ENCODE measurements around the gene SMARCE1.

Gene SMARCE1

GRCh38 chr17:40612599-40613244, 34.9 kb downstream of the SMARCE1 start:
- DNase-seq (ENCODE audit: extremely low read depth in 1 of 2, low read depth in 1 of 2) = peak; percentile 38 to 78

- no peak for DNase-seq (ENCODE audit: extremely low read depth in 1 of 2, low read depth in 1 of 2)
Observed at GRCh38 chr17:40611840-40612474, 35.7 kb downstream of the SMARCE1 start.

- no peak for DNase-seq (ENCODE audit: extremely low read depth in 1 of 2, low read depth in 1 of 2)
Observed at GRCh38 chr17:40610359-40610758, 37.3 kb downstream of the SMARCE1 start.

GRCh38 chr17:40608061-40608581, 39.5 kb downstream of the SMARCE1 start:
- DNase-seq (ENCODE audit: extremely low read depth in 1 of 2, low read depth in 1 of 2) = no peak

- no peak for DNase-seq (ENCODE audit: extremely low read depth in 1 of 2, low read depth in 1 of 2)
Observed at GRCh38 chr17:40607641-40608040, 40.0 kb downstream of the SMARCE1 start.

- DNase-seq (ENCODE audit: extremely low read depth in 1 of 2, low read depth in 1 of 2) = no peak
Observed at GRCh38 chr17:40606548-40607353, 40.9 kb downstream of the SMARCE1 start.

GRCh38 chr17:40605306-40605705, 42.3 kb downstream of the SMARCE1 start:
- DNase-seq (ENCODE audit: extremely low read depth in 1 of 2, low read depth in 1 of 2) = peak in 1 of 2 donors; percentile 58

GRCh38 chr17:40604327-40605080, 43.1 kb downstream of the SMARCE1 start:
- no peak for DNase-seq (ENCODE audit: extremely low read depth in 1 of 2, low read depth in 1 of 2)

- no peak for DNase-seq (ENCODE audit: extremely low read depth in 1 of 2, low read depth in 1 of 2)
Observed at GRCh38 chr17:40602445-40603443, 44.9 kb downstream of the SMARCE1 start.

GRCh38 chr17:40600486-40601046, 47.1 kb downstream of the SMARCE1 start:
- no peak for DNase-seq (ENCODE audit: extremely low read depth in 1 of 2, low read depth in 1 of 2)

GRCh38 chr17:40599468-40599763, 48.2 kb downstream of the SMARCE1 start:
- DNase-seq (ENCODE audit: extremely low read depth in 1 of 2, low read depth in 1 of 2) = no peak

- DNase-seq (ENCODE audit: extremely low read depth in 1 of 2, low read depth in 1 of 2) = peak in 1 of 2 donors; percentile 37
Observed at GRCh38 chr17:40598619-40599467, 48.8 kb downstream of the SMARCE1 start.

GRCh38 chr17:40598301-40598618, 49.4 kb downstream of the SMARCE1 start:
- DNase-seq (ENCODE audit: extremely low read depth in 1 of 2, low read depth in 1 of 2) = no peak

- DNase-seq (ENCODE audit: extremely low read depth in 1 of 2, low read depth in 1 of 2) = no peak
Observed at GRCh38 chr17:40597556-40598300, 49.9 kb downstream of the SMARCE1 start.

GRCh38 chr17:40597156-40597555, 50.5 kb downstream of the SMARCE1 start:
- no peak for DNase-seq (ENCODE audit: extremely low read depth in 1 of 2, low read depth in 1 of 2)

GRCh38 chr17:40596261-40596919, 51.2 kb downstream of the SMARCE1 start:
- no peak for DNase-seq (ENCODE audit: extremely low read depth in 1 of 2, low read depth in 1 of 2)

- no peak for DNase-seq (ENCODE audit: extremely low read depth in 1 of 2, low read depth in 1 of 2)
Observed at GRCh38 chr17:40590742-40591141, 56.9 kb downstream of the SMARCE1 start.

GRCh38 chr17:40588552-40588951, 59.1 kb downstream of the SMARCE1 start:
- DNase-seq (ENCODE audit: extremely low read depth in 1 of 2, low read depth in 1 of 2) = no peak
